ENCODE data around the gene ANGPTL8. TPM values are rescaled to one million over a fixed set of nuclear protein-coding genes. Genes with fewer than 3 reads are reported as not detected.

Gene ANGPTL8
- total RNA-seq, 2 experiments from 2014 or later, result not detected

- H3K36me3 Mint-ChIP-seq, result no peaks in the 10 kb centered on the region
- no peaks in the 10 kb centered on the region for H3K4me1 Mint-ChIP-seq (ENCODE audit: low read depth)
- no peaks in the 10 kb centered on the region for H3K9me3 Mint-ChIP-seq
- H3K27ac Mint-ChIP-seq, result no peak overlapping the region
- ChIA-PET POLR2A (no interaction called here), CTCF (no interaction called here)
- intact Hi-C loops (cut with micrococcal nuclease), result no loop called here
- no peak overlapping the region for H3K4me3 Mint-ChIP-seq
- no peaks in the 10 kb centered on the region for H3K27me3 Mint-ChIP-seq
- DNase-seq, result no peak
Measured at GRCh38 chr19:11230621-11231386, 8.6 kb upstream of the ANGPTL8 start.

GRCh38 chr19:11232555-11232954 is 6.9 kb upstream of the ANGPTL8 start:
- no peaks in the 10 kb centered on the region for H3K36me3 Mint-ChIP-seq
- no peaks in the 10 kb centered on the region for H3K9me3 Mint-ChIP-seq
- DNase-seq, result no peak
- H3K27ac Mint-ChIP-seq, result no peak overlapping the region
- intact Hi-C loops (cut with micrococcal nuclease), result no loop called here
- H3K27me3 Mint-ChIP-seq, result no peaks in the 10 kb centered on the region
- CTCF ChIA-PET, result no interaction called here
- no peak overlapping the region for H3K4me3 Mint-ChIP-seq
- H3K4me1 Mint-ChIP-seq (ENCODE audit: low read depth), result no peaks in the 10 kb centered on the region
- POLR2A ChIA-PET, result no interaction called here

- Mint-ChIP-seq H3K4me3 (no peak overlapping the region), H3K9me3 (peaks cover 3% of the 10 kb centered on the region), H3K27ac (no peak overlapping the region), H3K4me1 (ENCODE audit: low read depth) (no peaks in the 10 kb centered on the region), H3K27me3 (no peaks in the 10 kb centered on the region), H3K36me3 (no peaks in the 10 kb centered on the region)
- ChIA-PET CTCF (no interaction called here), POLR2A (no interaction called here)
- no peak for DNase-seq
- intact Hi-C loops (cut with micrococcal nuclease), result no loop called here
Measured at GRCh38 chr19:11233073-11233472, 6.3 kb upstream of the ANGPTL8 start.

- ChIA-PET POLR2A (no interaction called here), CTCF (interaction anchor here (1.5 kb wide), 1 partner anchor 9 kb away, joined by 4 read pairs; no protein-coding TSS in a partner anchor)
- DNase-seq, result no peak
- intact Hi-C loops (cut with micrococcal nuclease), result no loop called here
- Mint-ChIP-seq H3K36me3 (no peaks in the 10 kb centered on the region), H3K27me3 (no peaks in the 10 kb centered on the region), H3K4me3 (no peak overlapping the region), H3K4me1 (ENCODE audit: low read depth) (no peaks in the 10 kb centered on the region), H3K27ac (no peak overlapping the region), H3K9me3 (peaks cover 12% of the 10 kb centered on the region)
Measured at GRCh38 chr19:11234486-11235075, 4.8 kb upstream of the ANGPTL8 start.

GRCh38 chr19:11236324-11237301 is 2.8 kb upstream of the ANGPTL8 start:
- ChIA-PET CTCF (no interaction called here), POLR2A (interaction anchor here (0.6 kb wide), 1 partner anchor 49 kb away, joined by 3 read pairs; no protein-coding TSS in a partner anchor)
- intact Hi-C loops (cut with micrococcal nuclease), result no loop called here
- Mint-ChIP-seq H3K27ac (no peak overlapping the region), H3K27me3 (peaks cover 3% of the 10 kb centered on the region), H3K9me3 (peaks cover 12% of the 10 kb centered on the region), H3K4me3 (no peak overlapping the region), H3K36me3 (no peaks in the 10 kb centered on the region), H3K4me1 (ENCODE audit: low read depth) (no peaks in the 10 kb centered on the region)
- DNase-seq, result no peak

GRCh38 chr19:11237321-11237720 is 2.1 kb upstream of the ANGPTL8 start:
- Mint-ChIP-seq H3K36me3 (no peaks in the 10 kb centered on the region), H3K4me3 (no peak overlapping the region), H3K4me1 (ENCODE audit: low read depth) (no peaks in the 10 kb centered on the region), H3K9me3 (peaks cover 12% of the 10 kb centered on the region), H3K27ac (no peak overlapping the region), H3K27me3 (peaks cover 7% of the 10 kb centered on the region)
- ChIA-PET POLR2A (no interaction called here), CTCF (no interaction called here)
- intact Hi-C loops (cut with micrococcal nuclease), result no loop called here
- DNase-seq, result no peak

- CTCF ChIA-PET, result no interaction called here
- no peak overlapping the region for H3K27ac Mint-ChIP-seq
- H3K4me1 Mint-ChIP-seq (ENCODE audit: low read depth), result no peaks in the 10 kb centered on the region
- H3K36me3 Mint-ChIP-seq, result no peaks in the 10 kb centered on the region
- peaks cover 12% of the 10 kb centered on the region for H3K9me3 Mint-ChIP-seq
- H3K27me3 Mint-ChIP-seq, result peaks cover 11% of the 10 kb centered on the region
- intact Hi-C loops (cut with micrococcal nuclease), result no loop called here
- POLR2A ChIA-PET, result no interaction called here
- DNase-seq, result no peak
- no peak overlapping the region for H3K4me3 Mint-ChIP-seq
Measured at GRCh38 chr19:11238041-11238440, 1.4 kb upstream of the ANGPTL8 start.

- Mint-ChIP-seq H3K36me3 (no peaks in the 10 kb centered on the region), H3K9me3 (peaks cover 12% of the 10 kb centered on the region), H3K4me3 (no peak overlapping the region), H3K27me3 (peaks cover 13% of the 10 kb centered on the region), H3K4me1 (ENCODE audit: low read depth) (peaks cover 8% of the 10 kb centered on the region), H3K27ac (no peak overlapping the region)
- intact Hi-C loops (cut with micrococcal nuclease), result no loop called here
- DNase-seq, result no peak
- POLR2A ChIA-PET, result no interaction called here
- CTCF ChIA-PET, result no interaction called here
Measured at GRCh38 chr19:11238781-11239376, 540 bp upstream of the ANGPTL8 start.

GRCh38 chr19:11240008-11240444 is 607 bp downstream of the ANGPTL8 start:
- POLR2A ChIA-PET, result no interaction called here
- DNase-seq, result no peak
- peaks cover 12% of the 10 kb centered on the region for H3K9me3 Mint-ChIP-seq
- H3K27me3 Mint-ChIP-seq, result peaks cover 14% of the 10 kb centered on the region
- intact Hi-C loops (cut with micrococcal nuclease), result no loop called here
- CTCF ChIA-PET, result no interaction called here
- H3K4me1 Mint-ChIP-seq (ENCODE audit: low read depth), result peaks cover 8% of the 10 kb centered on the region
- H3K27ac Mint-ChIP-seq, result no peak overlapping the region
- H3K4me3 Mint-ChIP-seq, result no peak overlapping the region
- no peaks in the 10 kb centered on the region for H3K36me3 Mint-ChIP-seq

- ChIA-PET CTCF (interaction anchor here (1.8 to 1.9 kb wide), 2 partner anchors 49 to 240 kb away, joined by 5 to 15 read pairs; no protein-coding TSS in a partner anchor), POLR2A (no interaction called here)
- peaks cover 8% of the 10 kb centered on the region for H3K4me1 Mint-ChIP-seq (ENCODE audit: low read depth)
- no peak overlapping the region for H3K4me3 Mint-ChIP-seq
- no peaks in the 10 kb centered on the region for H3K36me3 Mint-ChIP-seq
- intact Hi-C loops (cut with micrococcal nuclease), result no loop called here
- no peak overlapping the region for H3K27ac Mint-ChIP-seq
- H3K27me3 Mint-ChIP-seq, result peaks cover 15% of the 10 kb centered on the region
- H3K9me3 Mint-ChIP-seq, result peaks cover 12% of the 10 kb centered on the region
- DNase-seq, result no peak
Measured at GRCh38 chr19:11242025-11242424, 2.6 kb downstream of the ANGPTL8 start.

GRCh38 chr19:11242864-11243797 is 3.7 kb downstream of the ANGPTL8 start:
- intact Hi-C loops (cut with micrococcal nuclease), result no loop called here
- Mint-ChIP-seq H3K4me1 (ENCODE audit: low read depth) (peaks cover 8% of the 10 kb centered on the region), H3K36me3 (no peaks in the 10 kb centered on the region), H3K4me3 (no peak overlapping the region), H3K27me3 (peaks cover 15% of the 10 kb centered on the region), H3K9me3 (peaks cover 9% of the 10 kb centered on the region), H3K27ac (no peak overlapping the region)
- DNase-seq, result peak; percentile 91
- ChIA-PET CTCF (interaction anchor here (0.5 to 1.9 kb wide), 13 partner anchors 9 to 239 kb away, joined by 3 to 15 read pairs (median 4); partner anchors contain the start of genes CCDC159, ODAD3 and TMEM205), POLR2A (interaction anchor here (0.6 kb wide), 1 partner anchor 222 kb away, joined by 3 read pairs; no protein-coding TSS in a partner anchor)

Data from activated CD4-positive, alpha-beta memory T cell treated with anti-CD3 and anti-CD28 coated beads for 36 hours (primary cell).